HFF-Myc (cell line): ENCODE results near the gene PINK1.

Source experiments
- DNase-seq: peaks from one replicate; pipeline ENCODE4 v3.0.0-alpha.2; 2011; ENCODE audit warnings: low read depth; ENCODE audit errors: extremely low read depth
- H3K4me3 ChIP-seq: replicated peaks from 2 replicates; pipeline ENCODE4 v1.5.1; 2011; ENCODE audit warnings: low read depth, mild to moderate bottlenecking, control low read depth, low read length
- TF ChIP-seq, protein P1 (sequence below): IDR thresholded peaks from 2 replicates; pipeline ENCODE4 v1.5.1; 2012; ENCODE audit warnings: mild to moderate bottlenecking, low read depth, low read length, control low read depth; ENCODE audit errors: missing control alignments

Gene PINK1

DNA sequence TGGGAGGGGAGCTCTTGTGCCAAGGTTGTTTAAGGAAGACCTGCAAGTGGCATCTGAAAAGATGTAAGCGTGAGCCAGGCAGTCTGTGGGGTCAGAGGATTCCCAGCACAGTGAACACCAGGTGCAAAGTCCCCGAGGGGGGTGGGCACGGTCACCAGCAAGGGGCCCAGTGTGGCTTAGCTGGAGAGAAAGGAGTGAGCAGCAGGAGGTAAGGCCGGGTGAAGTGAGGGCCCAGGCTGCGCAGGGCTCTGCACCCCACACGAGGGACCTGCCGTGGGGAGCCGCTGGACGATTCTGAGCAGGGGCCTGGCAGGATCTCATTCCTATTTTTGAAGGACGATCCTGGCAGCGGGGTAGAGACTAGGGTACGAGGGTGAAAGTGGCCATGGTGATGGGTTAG, 23.8 kb downstream of the PINK1 start:
- TF ChIP-seq, protein P1, sequence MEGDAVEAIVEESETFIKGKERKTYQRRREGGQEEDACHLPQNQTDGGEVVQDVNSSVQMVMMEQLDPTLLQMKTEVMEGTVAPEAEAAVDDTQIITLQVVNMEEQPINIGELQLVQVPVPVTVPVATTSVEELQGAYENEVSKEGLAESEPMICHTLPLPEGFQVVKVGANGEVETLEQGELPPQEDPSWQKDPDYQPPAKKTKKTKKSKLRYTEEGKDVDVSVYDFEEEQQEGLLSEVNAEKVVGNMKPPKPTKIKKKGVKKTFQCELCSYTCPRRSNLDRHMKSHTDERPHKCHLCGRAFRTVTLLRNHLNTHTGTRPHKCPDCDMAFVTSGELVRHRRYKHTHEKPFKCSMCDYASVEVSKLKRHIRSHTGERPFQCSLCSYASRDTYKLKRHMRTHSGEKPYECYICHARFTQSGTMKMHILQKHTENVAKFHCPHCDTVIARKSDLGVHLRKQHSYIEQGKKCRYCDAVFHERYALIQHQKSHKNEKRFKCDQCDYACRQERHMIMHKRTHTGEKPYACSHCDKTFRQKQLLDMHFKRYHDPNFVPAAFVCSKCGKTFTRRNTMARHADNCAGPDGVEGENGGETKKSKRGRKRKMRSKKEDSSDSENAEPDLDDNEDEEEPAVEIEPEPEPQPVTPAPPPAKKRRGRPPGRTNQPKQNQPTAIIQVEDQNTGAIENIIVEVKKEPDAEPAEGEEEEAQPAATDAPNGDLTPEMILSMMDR, result no peak
- no peak for DNase-seq

DNA sequence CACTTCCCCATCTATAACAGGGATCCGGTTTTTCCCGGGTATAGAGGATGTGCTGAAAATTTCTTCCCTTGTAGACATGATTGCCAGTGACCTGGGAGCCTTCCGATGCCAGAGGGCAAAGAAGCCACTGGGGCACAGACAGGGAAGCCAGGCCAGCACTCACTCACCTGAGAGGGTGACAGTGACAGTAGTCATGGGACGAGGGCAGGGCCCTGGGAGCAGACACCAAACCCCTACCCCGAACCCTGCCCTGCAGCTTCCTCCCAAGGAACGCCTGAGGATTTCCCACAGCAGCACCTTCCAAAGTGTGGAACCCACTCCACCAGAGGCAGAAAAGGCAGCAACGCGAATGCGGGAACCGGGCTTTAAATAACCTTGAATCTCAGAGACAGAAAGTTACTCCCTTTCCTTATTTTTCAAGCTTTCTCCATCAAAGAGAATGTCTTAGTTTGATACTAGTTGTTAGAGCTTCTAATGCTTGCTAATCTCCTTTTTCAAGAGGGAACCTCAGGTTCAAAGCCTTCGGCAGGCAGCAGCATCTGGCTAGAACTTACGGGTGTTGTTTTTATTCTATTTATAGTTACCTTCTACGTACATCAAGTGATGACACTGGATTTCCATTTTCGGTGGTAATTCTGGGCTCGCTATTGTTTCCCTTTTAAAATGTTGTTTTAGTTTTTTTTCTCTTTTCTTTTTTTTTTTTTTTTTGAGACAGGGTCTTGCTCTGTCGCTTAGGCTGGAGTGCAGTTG, 25.1 kb downstream of the PINK1 start:
- no peak overlapping the region for H3K4me3 ChIP-seq
- TF ChIP-seq, protein P1, result no peak
- DNase-seq, result no peak

More for the DNA sequence above, 23.8 kb downstream of the PINK1 start:
- no peak overlapping the region for H3K4me3 ChIP-seq

DNA sequence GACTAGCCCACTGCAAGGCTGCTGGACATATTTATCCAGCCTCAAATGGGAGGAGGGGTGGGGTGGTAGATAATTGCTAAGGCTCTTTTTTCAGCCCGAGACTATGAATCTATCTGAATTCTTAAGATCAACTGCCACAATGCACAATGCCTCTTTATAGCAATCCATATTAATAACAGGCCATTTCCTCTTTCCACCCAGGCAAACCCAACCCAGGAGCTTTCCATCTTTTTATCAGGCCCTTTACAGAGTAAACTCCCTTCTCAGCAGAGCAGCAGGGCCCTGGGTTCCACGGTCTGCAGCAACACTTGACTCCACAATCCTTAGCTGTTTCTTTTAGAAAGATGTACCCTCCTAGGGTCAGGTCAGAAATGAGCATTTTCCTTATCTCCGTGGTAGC, 27.1 kb downstream of the PINK1 start:
- TF ChIP-seq, protein P1, result no peak
- H3K4me3 ChIP-seq, result peak overlapping the region; percentile 93
- no peak for DNase-seq

DNA sequence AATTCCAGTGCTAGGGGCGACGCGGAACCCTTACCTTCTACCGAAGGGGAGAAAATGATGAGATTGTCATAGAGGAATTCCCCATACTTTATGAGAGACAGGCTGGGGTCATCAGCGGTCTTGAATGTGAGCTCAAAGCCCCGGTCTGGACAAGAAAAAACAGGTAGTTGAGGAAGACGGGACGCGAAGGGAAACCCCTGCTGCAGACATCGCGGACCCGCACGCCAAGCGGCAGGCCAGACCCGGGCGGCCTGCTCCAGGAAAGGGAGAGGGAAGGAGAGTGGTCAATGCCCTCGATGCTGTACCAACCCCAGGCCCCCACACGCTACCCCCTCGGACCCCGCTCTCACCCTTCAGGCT, 27.6 kb downstream of the PINK1 start:
- DNase-seq, result no peak

DNA sequence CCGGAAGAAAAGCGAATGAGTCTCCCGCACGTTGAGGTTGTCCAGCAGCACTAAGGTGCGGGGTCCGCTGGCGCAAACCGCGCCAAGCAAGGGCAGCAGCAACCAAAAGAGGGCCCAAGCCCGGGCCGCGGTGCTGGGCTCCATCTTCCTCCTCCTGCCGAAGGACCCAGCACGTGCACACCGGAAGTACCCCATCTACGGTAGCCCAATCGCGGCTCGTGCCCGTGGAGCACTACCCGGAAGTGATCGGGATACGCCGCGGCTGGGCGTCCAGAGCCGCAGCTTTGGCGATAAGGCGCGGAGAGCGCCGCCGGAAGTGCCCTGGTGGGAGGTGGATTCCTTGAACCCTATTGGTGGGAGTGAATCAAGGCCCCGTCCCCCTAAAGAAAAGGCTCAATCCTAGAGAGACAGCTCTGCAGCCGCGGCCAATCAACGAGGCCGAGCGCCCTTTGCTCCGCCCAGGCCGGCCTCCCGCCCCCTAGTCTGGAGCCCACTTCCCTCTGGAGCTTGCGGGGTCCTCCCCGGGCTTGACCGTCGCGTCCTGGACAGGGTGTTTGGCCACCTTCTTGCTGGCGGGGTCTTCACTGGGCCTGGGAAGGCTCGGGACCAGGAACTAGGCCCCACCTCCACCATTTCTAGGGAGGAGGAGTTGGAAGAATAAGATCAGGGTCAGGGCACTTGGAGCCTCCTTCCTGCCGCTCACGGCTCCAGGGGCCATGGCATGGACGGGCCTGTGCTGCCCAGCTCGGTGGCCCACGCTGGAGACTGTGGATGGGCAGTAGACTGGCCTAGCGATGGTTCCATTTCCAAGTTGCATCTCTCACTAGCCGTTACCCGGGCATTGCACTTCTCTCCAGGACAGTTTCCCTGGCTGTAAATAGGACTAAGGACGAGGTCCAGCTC, 28.2 kb downstream of the PINK1 start, which contains the start of gene DDOST:
DDOST (minus strand) TSS at position 163 of the 903 bp plus-strand sequence; CDS start at position 144, 19 bp downstream.
- TF ChIP-seq, protein P1, result peak; percentile 49
- DNase-seq, result peak; percentile 94
- peak within 1 kb of the TSS; percentile 93 for H3K4me3 ChIP-seq

More for the DNA sequence above, 27.6 kb downstream of the PINK1 start:
- TF ChIP-seq, protein P1, result no peak
- H3K4me3 ChIP-seq, result peak overlapping the region; percentile 93

DNA sequence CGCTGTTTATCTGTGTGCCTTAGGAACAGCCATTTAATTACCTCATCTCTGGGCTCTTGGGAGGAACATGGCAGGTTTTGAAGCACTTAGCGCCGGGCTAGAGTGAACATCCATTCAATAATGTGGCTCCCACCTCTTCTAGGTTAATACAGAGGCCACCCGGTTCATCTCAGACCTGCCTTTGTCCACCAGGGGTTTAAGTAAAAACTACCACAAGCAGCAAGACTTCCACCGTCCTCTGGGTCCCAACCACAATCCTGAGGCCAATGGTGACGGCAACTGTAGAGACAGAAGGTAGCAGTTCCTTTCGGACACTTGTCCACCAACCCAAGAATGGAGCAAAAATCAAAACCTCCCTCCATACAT, 28.8 kb downstream of the PINK1 start:
- DNase-seq, result no peak
- TF ChIP-seq, protein P1, result no peak
- H3K4me3 ChIP-seq, result peak overlapping the region; percentile 93
